ENCODE data around the gene SNRPB. TPM values are rescaled to one million over a fixed set of nuclear protein-coding genes. Genes with fewer than 3 reads are reported as not detected.

SNRPB gene
- total RNA-seq, 1 experiment from 2014 or later = 327 TPM

- Histone ChIP-seq H3K4me1 (ENCODE audit: low read length) (no peaks in the 10 kb centered on the region), H3K27me3 (ENCODE audit: low read length) (no peaks in the 10 kb centered on the region), H3K9me3 (ENCODE audit: low read length) (no peaks in the 10 kb centered on the region), H3K9me2 (replicated peaks; ENCODE audit: insufficient read depth, low read length) (no peaks in the 10 kb centered on the region), H3K9ac (ENCODE audit: low read length) (no peak overlapping the region), H3K79me2 (ENCODE audit: low read length) (peaks cover 5% of the 10 kb centered on the region; the same call in 1 of the 2 replicates), H3K4me3 (ENCODE audit: low read length) (no peak overlapping the region), H2AFZ (ENCODE audit: low read length) (no peak overlapping the region), H3K4me2 (ENCODE audit: low read depth, low read length, poor library complexity, severe bottlenecking) (no peak overlapping the region), H4K20me1 (ENCODE audit: insufficient read depth, low read depth, low read length) (no peaks in the 10 kb centered on the region), H3K36me3 (ENCODE audit: insufficient read depth, low read length) (peaks cover 58% of the 10 kb centered on the region), H3K27ac (ENCODE audit: low read length) (no peak overlapping the region)
- DNase-seq = no peak
These were observed 12.9 kb upstream of the SNRPB start for GRCh38 chr20:2483504-2483903.

- Histone ChIP-seq H3K36me3 (ENCODE audit: insufficient read depth, low read length) (peaks cover 40% of the 10 kb centered on the region), H4K20me1 (ENCODE audit: insufficient read depth, low read depth, low read length) (no peaks in the 10 kb centered on the region), H3K79me2 (ENCODE audit: low read length) (no peaks in the 10 kb centered on the region), H3K4me1 (ENCODE audit: low read length) (peaks cover 2% of the 10 kb centered on the region), H3K4me3 (ENCODE audit: low read length) (no peak overlapping the region), H2AFZ (ENCODE audit: low read length) (no peak overlapping the region), H3K9ac (ENCODE audit: low read length) (no peak overlapping the region), H3K4me2 (ENCODE audit: low read depth, low read length, poor library complexity, severe bottlenecking) (no peak overlapping the region), H3K27me3 (ENCODE audit: low read length) (no peaks in the 10 kb centered on the region), H3K9me2 (replicated peaks; ENCODE audit: insufficient read depth, low read length) (no peaks in the 10 kb centered on the region), H3K27ac (ENCODE audit: low read length) (no peak overlapping the region), H3K9me3 (ENCODE audit: low read length) (no peaks in the 10 kb centered on the region)
- DNase-seq = no peak
These were observed 9.8 kb upstream of the SNRPB start for GRCh38 chr20:2480381-2480780.

GRCh38 chr20:2476742-2477615 lies 6.4 kb upstream of the SNRPB start:
- Histone ChIP-seq H3K36me3 (ENCODE audit: insufficient read depth, low read length) (peaks cover 28% of the 10 kb centered on the region), H3K27ac (ENCODE audit: low read length) (no peak overlapping the region), H3K4me3 (ENCODE audit: low read length) (no peak overlapping the region)

GRCh38 chr20:2475850-2476741 lies 5.5 kb upstream of the SNRPB start:
- Histone ChIP-seq H3K27me3 (ENCODE audit: low read length) (no peaks in the 10 kb centered on the region), H3K4me3 (ENCODE audit: low read length) (no peak overlapping the region), H2AFZ (ENCODE audit: low read length) (no peak overlapping the region), H3K9me3 (ENCODE audit: low read length) (no peaks in the 10 kb centered on the region), H3K9me2 (replicated peaks; ENCODE audit: insufficient read depth, low read length) (no peaks in the 10 kb centered on the region), H3K36me3 (ENCODE audit: insufficient read depth, low read length) (peaks cover 19% of the 10 kb centered on the region), H3K9ac (ENCODE audit: low read length) (no peak overlapping the region), H3K79me2 (ENCODE audit: low read length) (peaks cover 5% of the 10 kb centered on the region; the same call in 1 of the 2 replicates), H3K27ac (ENCODE audit: low read length) (no peak overlapping the region), H3K4me1 (ENCODE audit: low read length) (peaks cover 34% of the 10 kb centered on the region), H4K20me1 (ENCODE audit: insufficient read depth, low read depth, low read length) (no peaks in the 10 kb centered on the region), H3K4me2 (ENCODE audit: low read depth, low read length, poor library complexity, severe bottlenecking) (no peak overlapping the region)
- no peak for DNase-seq

More at GRCh38 chr20:2476742-2477615, 6.4 kb upstream of the SNRPB start:
- H3K79me2 ChIP-seq (ENCODE audit: low read length) = peaks cover 5% of the 10 kb centered on the region; the same call in 1 of the 2 replicates
- H3K4me1 ChIP-seq (ENCODE audit: low read length) = peaks cover 30% of the 10 kb centered on the region
- H4K20me1 ChIP-seq (ENCODE audit: insufficient read depth, low read depth, low read length) = no peaks in the 10 kb centered on the region
- peak; percentile 71 for DNase-seq
- no peaks in the 10 kb centered on the region for H3K27me3 ChIP-seq (ENCODE audit: low read length)
- no peak overlapping the region for H3K9ac ChIP-seq (ENCODE audit: low read length)
- H2AFZ ChIP-seq (ENCODE audit: low read length) = no peak overlapping the region
- no peaks in the 10 kb centered on the region for H3K9me3 ChIP-seq (ENCODE audit: low read length)
- H3K9me2 ChIP-seq (replicated peaks; ENCODE audit: insufficient read depth, low read length) = no peaks in the 10 kb centered on the region
- H3K4me2 ChIP-seq (ENCODE audit: low read depth, low read length, poor library complexity, severe bottlenecking) = no peak overlapping the region

- H3K9ac ChIP-seq (ENCODE audit: low read length) = peak overlapping the region; percentile 44; the same call in 1 of the 2 replicates
- no peaks in the 10 kb centered on the region for H3K9me3 ChIP-seq (ENCODE audit: low read length)
- no peaks in the 10 kb centered on the region for H3K27me3 ChIP-seq (ENCODE audit: low read length)
- peaks cover 15% of the 10 kb centered on the region for H4K20me1 ChIP-seq (ENCODE audit: insufficient read depth, low read depth, low read length)
- peaks cover 47% of the 10 kb centered on the region for H3K4me1 ChIP-seq (ENCODE audit: low read length)
- H2AFZ ChIP-seq (ENCODE audit: low read length) = 0 out of 2 replicates have a peak overlapping the region, but pooled peaks have one; percentile 75
- peak; percentile 80 for DNase-seq
- H3K4me3 ChIP-seq (ENCODE audit: low read length) = peak overlapping the region; percentile 35; the same call in 1 of the 2 replicates
- no peaks in the 10 kb centered on the region for H3K9me2 ChIP-seq (replicated peaks; ENCODE audit: insufficient read depth, low read length)
- peaks cover 25% of the 10 kb centered on the region for H3K79me2 ChIP-seq (ENCODE audit: low read length)
- peak overlapping the region; percentile 96 for H3K27ac ChIP-seq (ENCODE audit: low read length)
- peaks cover 18% of the 10 kb centered on the region for H3K36me3 ChIP-seq (ENCODE audit: insufficient read depth, low read length)
- peak overlapping the region; percentile 75 for H3K4me2 ChIP-seq (ENCODE audit: low read depth, low read length, poor library complexity, severe bottlenecking)
These were observed 2.9 kb upstream of the SNRPB start for GRCh38 chr20:2473516-2473915.

GRCh38 chr20:2469991-2470422 lies 582 bp downstream of the SNRPB start:
- Histone ChIP-seq H3K36me3 (ENCODE audit: insufficient read depth, low read length) (peaks cover 46% of the 10 kb centered on the region), H3K9me3 (ENCODE audit: low read length) (no peaks in the 10 kb centered on the region), H3K9me2 (replicated peaks; ENCODE audit: insufficient read depth, low read length) (no peaks in the 10 kb centered on the region), H3K79me2 (ENCODE audit: low read length) (peaks cover 55% of the 10 kb centered on the region), H3K4me1 (ENCODE audit: low read length) (peaks cover 46% of the 10 kb centered on the region), H3K4me3 (ENCODE audit: low read length) (peak overlapping the region; percentile 82), H2AFZ (ENCODE audit: low read length) (no peak overlapping the region), H3K4me2 (ENCODE audit: low read depth, low read length, poor library complexity, severe bottlenecking) (peak overlapping the region; percentile 83), H3K27me3 (ENCODE audit: low read length) (no peaks in the 10 kb centered on the region), H3K27ac (ENCODE audit: low read length) (peak overlapping the region; percentile 86), H3K9ac (ENCODE audit: low read length) (peak overlapping the region; percentile 81), H4K20me1 (ENCODE audit: insufficient read depth, low read depth, low read length) (peaks cover 48% of the 10 kb centered on the region)
- peak; percentile 85 for DNase-seq

- no peaks in the 10 kb centered on the region for H3K9me3 ChIP-seq (ENCODE audit: low read length)
- DNase-seq = no peak
- H3K79me2 ChIP-seq (ENCODE audit: low read length) = peaks cover 55% of the 10 kb centered on the region
- peak overlapping the region; percentile 86; the same call in 1 of the 2 replicates for H3K27ac ChIP-seq (ENCODE audit: low read length)
- peak overlapping the region; percentile 81 for H3K9ac ChIP-seq (ENCODE audit: low read length)
- peak overlapping the region; percentile 83 for H3K4me2 ChIP-seq (ENCODE audit: low read depth, low read length, poor library complexity, severe bottlenecking)
- H4K20me1 ChIP-seq (ENCODE audit: insufficient read depth, low read depth, low read length) = peaks cover 55% of the 10 kb centered on the region
- H3K27me3 ChIP-seq (ENCODE audit: low read length) = no peaks in the 10 kb centered on the region
- H2AFZ ChIP-seq (ENCODE audit: low read length) = no peak overlapping the region
- peak overlapping the region; percentile 82 for H3K4me3 ChIP-seq (ENCODE audit: low read length)
- H3K36me3 ChIP-seq (ENCODE audit: insufficient read depth, low read length) = peaks cover 58% of the 10 kb centered on the region
- H3K9me2 ChIP-seq (replicated peaks; ENCODE audit: insufficient read depth, low read length) = no peaks in the 10 kb centered on the region
- H3K4me1 ChIP-seq (ENCODE audit: low read length) = peaks cover 34% of the 10 kb centered on the region
These were observed 1.8 kb downstream of the SNRPB start for GRCh38 chr20:2468581-2469407.

All from Karpas-422 (cell line).